DMS53 treated with DMSO at 0.1 percent for 48 hours (cell line): Measurements from ENCODE around the gene TBL1X.
"Not testable (repeated sequence)": the region's sequence is repeated elsewhere in the genome, so short reads cannot be mapped to it uniquely, and the experiment has no call there.

ENCODE experiments used
- DNase-seq: peaks from one replicate; lab custom pipeline; 2025; ENCODE audit not compliant: unreplicated experiment; lab: John Stamatoyannopoulos, UW

Gene TBL1X

DNA sequence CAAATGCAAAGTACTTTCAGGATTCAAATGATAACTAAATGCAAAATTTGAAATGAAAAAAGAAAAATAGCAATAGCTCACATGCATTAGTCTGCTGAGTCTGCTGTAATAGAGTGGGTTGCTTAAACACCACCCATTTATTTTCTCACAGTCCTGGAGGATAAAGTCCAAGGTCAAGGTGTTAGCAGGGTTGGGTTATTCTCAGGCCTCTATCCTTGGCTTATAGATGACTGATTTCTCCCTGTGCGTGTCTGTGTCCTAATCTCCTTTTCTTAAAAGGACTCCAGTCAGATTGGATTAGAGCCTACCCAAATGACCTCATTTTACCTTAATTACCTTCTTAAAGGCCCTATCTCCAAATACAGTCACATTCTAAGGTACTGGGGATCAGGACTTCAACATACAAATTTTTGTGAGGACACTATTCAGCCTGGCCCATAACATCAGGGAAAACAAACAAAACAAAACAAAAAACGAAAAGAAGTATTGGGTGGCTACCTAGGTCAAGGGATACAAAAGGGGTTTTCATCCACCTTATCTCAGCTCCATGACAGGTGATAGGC, 6.3 kb upstream of the TBL1X start:
- no peak for DNase-seq

GRCh38 chrX:9459186-9459748, 5.6 kb upstream of the TBL1X start:
- no peak for DNase-seq

DNA sequence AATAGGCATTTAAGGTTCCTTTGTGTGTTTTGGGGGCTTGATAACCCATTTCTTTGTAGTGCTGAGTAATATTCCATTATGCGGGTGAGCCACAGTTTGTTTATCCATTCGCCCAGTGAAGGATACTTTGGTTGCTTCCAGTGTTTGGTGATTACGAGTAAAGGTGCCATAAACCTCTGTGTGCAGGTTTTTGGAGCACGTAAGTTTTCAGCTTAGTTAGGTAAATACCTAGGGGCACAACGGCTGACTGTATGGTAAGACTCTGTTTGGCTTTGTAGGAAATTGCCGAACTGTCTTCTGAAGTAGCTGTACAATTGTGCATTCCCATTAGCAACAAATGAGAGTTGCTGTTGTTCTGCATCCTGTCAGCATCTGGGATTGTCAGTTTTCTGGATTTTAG, 3.8 kb upstream of the TBL1X start:
- no peak for DNase-seq

DNA sequence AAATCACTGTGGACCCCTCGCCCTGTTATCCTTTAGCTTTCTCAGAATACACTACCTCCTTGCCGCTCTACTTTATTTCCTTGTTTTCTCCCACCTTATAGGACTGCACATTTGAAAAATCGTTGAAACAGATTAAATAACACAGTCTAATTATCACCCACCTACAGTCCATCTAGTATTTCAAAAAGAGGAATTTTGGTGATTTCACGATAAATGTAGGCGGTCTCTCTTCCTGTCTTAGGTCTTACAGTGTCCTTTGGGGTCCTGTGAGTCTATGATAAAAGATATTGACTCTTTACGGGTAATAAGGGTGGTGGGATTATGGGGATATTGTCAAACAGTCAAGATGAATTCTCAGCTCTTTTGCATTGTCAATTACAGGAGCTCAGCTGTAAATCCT, 2.4 kb upstream of the TBL1X start:
- no peak for DNase-seq

DNA sequence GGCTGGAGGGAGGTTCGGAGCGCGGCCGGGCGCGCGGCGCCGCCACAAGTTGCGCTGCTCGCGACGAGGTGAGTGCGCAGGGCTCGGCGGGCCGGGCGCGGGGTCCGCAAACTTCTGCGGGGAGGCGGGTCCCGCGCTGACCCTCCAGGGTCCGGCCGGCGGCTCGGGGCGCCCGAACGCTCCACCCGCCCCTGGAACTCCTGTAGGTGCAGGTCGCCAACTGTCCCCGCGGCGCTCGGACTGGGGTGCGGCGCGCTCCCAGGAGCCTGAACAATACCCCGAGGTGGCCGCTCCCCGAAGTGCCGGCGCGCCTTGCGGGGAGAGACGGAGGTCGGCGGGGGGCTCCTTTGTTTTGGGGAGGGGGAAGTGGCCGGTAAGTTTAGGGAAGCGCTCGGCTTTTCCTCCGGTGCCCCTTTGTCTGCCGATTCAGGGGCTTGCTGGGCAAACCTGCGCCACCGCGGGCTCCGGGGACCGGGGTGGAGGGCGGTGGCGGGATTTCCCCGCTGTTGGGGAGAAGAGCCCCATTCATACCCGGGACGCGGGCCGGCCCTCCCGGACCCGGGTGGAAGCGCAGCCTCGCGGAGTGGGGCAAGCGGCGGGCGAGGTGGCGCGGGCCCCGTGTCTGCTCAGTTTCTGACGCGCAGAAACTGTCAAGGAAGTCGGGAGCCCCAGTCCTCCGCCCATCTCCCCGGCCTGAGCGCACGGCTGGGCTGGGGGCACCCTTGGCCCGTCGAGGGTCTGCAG, 694 bp downstream of the TBL1X start:
- DNase-seq: no peak

DNA sequence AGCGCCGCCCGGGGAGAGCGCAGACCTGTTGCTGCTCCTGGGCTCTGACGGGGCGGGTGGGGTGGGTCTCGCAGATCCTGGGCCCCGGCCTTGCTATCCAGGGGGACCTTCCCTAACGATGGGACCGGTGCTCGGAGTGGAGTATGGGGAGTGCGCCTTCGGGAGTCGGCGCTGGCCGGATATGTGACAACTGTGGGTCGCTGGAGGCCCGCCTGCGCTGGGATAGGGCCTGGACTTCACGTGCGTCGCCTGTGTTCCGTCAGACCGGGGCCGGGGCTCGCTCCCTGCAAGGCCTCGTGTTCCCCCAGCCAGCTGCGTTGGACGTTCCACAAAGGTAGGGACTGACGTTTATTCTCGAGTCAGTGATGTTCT, 1.3 kb downstream of the TBL1X start:
- DNase-seq: no peak

GRCh38 chrX:9466736-9467135, 1.9 kb downstream of the TBL1X start:
- DNase-seq: no peak

- DNase-seq: no peak
Observed at GRCh38 chrX:9467146-9467545, 2.3 kb downstream of the TBL1X start.

- no peak for DNase-seq
Observed at GRCh38 chrX:9467751-9468150, 2.9 kb downstream of the TBL1X start.

DNA sequence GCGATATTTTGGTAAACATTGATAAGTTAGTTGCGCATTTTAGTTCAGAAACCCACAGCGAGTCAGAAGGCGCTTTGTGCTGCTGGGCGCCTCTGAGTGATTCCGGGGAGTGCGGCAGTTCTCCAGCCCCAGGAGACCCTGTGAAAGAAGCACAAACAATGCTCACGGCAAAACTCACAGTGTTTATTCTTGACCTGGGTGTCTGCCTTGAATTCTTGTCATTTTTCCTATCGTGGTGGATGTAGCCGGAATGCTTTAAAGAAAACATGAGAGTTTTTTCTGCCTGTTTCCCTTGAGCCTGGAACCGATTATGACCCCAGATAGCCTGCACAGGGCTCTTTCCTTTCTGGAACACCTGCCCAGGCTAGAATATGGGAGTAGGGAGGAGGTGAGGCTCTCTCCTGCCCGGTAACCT, 6.7 kb downstream of the TBL1X start:
- DNase-seq: no peak

- no peak for DNase-seq
Observed at GRCh38 chrX:9473708-9474107, 8.8 kb downstream of the TBL1X start.

- DNase-seq: not testable (repeated sequence)
Observed at GRCh38 chrX:9475417-9475816, 10.6 kb downstream of the TBL1X start.

DNA sequence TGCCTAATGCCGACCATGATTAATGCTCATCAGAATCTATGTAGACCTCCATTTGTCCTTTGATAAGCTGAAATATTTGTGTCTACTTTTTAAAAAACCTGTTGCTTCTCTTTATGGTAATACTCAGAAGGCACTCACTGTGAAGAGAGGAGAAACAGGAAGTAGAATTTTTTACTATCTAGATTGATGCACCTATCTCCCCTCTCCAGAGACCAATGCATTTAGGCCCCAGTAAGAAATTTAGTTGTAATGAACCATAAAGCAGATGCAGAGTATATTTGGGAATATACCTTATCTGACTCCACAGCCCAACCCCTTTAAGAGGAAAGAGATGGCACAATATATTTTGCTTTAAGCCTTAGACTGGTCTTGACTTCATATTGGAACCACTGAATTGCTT, 11.1 kb downstream of the TBL1X start:
- no peak for DNase-seq

- DNase-seq: no peak
Observed at GRCh38 chrX:9476810-9477575, 12.1 kb downstream of the TBL1X start.

- DNase-seq: no peak
Observed at GRCh38 chrX:9482408-9482807, 17.6 kb downstream of the TBL1X start.

DNA sequence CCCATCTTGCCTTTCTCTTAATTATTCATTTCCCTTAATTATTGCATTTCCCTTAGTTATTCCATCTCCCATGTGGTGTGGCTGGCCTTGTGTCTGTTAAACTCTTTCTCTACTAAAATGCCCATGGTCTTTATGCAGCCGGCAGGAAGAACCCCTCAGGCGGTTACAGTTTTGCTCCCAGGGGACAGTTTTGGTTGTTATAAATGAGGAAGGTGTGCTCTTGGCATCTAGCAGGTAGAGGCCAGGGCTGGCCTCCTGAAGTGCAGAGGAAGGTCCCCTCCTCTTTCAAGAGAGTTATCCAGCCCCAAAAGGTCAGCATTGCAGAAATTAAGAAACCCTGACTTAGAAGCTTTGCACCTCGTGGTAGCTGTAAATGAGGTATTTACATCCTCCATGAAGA, 18.0 kb downstream of the TBL1X start:
- DNase-seq: no peak

DNA sequence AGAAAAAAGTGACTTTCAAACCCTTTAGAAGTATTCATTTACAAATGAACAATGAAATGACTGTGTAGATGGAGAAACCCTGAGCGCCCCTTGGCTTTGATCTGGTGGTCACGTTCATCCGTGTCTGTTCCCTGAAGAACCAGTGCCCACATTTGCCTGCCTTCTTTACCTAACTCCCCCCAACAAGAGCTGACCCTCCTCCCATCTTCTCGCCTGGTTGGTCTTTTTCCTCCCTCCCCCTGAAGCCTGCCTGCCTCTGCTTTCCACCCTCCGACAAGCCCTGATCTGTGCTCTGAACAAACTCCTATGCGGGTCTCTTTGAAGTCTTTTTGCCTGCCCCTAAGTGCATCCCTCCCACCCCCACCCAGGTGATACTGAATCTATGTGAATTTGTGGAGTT, 18.5 kb downstream of the TBL1X start:
- no peak for DNase-seq

- DNase-seq: no peak
Observed at GRCh38 chrX:9486786-9487387, 22.0 kb downstream of the TBL1X start.

DNA sequence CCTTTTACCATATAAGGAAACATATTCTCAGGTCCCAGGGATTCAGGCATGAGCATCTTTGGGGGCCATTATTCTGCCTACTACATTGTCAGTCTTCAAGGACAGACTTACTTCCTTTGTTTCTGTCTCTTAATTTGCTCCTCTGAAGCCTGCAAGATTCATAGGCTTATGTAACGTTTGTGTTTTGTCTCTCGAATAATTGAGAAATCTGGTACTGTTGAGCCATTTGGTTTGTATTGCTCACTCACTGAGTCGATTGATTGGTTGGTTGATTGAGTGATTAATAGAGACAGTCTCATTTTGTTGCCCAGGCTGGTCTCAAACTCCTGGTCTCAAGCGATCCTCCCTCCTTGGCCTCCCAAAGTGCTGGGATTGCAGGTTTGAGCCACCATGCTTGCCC, 23.7 kb downstream of the TBL1X start:
- no peak for DNase-seq

DNA sequence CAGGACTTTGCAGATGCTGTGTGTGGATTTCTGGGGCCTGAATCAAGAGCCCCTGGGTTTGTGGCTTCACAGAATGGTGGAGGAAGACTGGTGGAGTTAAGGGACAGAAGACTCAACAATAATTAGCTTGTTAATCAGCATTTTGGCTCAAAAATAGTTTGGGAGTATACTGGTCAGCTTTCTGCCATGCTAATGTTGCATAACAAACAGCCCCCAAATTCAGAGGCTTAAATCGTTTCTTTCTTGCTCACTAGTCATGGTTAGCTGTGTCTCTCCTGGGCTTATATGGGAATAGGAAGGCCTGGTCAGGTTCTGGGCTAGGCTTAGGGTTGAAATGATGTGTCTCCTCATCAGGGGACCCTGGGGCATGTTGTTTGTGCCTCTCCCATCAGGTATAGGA, 24.4 kb downstream of the TBL1X start:
- DNase-seq: no peak

DNA sequence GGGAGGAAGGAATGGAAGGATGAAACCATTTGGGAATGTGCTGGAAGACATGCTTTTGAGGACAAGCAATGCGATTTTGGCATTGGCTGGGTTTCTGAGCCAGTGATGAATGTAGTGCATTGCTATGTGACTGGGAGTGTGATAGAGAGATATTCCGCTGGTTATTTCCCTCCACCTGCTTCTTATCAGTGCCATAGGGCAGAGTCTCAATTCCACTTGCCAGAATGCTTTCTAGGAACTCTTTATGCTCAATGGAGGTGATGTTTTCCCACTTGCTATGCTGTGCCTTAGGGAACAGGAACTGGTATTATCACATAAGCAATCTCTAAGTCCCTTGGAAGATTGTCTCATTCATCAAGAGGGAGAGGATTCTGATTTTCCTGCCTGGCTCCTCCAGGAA, 28.0 kb downstream of the TBL1X start:
- no peak for DNase-seq

DNA sequence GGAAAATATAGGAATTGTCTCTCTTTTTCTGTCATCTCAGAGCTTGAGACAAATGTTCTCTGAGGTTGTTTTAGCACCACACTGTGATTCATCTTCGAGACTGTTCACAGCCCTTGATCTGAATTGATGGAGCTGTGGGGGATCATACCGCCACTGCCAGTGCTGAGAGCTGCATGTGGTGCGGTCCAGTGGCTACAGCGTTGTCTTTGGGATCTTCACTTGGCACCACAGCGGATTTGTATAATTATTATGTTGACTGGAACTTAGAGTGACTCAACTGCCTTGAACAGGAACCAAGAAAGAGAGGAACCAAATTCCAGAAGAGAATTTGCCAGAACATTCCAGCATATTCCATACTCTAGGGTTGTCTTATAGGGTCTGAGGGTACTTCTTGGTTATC, 29.1 kb downstream of the TBL1X start:
- no peak for DNase-seq
